Neuron (in vitro differentiated cells): ENCODE results near the gene CSRNP2.

Experiments used
- H2AFZ ChIP-seq: one replicate; pipeline ENCODE4 v1.6.1; 2013; ENCODE audit warnings: low read depth, mild to moderate bottlenecking, inconsistent platforms, low read length, moderate library complexity
- H3K27me3 ChIP-seq: one replicate; pipeline ENCODE4 v1.6.1; 2013; ENCODE audit warnings: low read length; ENCODE audit not compliant: insufficient read depth
- H3K36me3 ChIP-seq: one replicate; pipeline ENCODE4 v1.6.1; 2013; ENCODE audit warnings: low read length; ENCODE audit not compliant: insufficient read depth
- H3K4me1 ChIP-seq: one replicate; pipeline ENCODE4 v1.6.1; 2013; ENCODE audit warnings: low read length; ENCODE audit not compliant: insufficient read depth
- H3K4me3 ChIP-seq: 2 replicates; pipeline ENCODE4 v1.5.1; 2013; ENCODE audit warnings: mild to moderate bottlenecking, low read length, moderate library complexity
- H3K9me3 ChIP-seq: one replicate; pipeline ENCODE4 v1.6.1; 2013; ENCODE audit warnings: low read length

Gene CSRNP2, protein sequence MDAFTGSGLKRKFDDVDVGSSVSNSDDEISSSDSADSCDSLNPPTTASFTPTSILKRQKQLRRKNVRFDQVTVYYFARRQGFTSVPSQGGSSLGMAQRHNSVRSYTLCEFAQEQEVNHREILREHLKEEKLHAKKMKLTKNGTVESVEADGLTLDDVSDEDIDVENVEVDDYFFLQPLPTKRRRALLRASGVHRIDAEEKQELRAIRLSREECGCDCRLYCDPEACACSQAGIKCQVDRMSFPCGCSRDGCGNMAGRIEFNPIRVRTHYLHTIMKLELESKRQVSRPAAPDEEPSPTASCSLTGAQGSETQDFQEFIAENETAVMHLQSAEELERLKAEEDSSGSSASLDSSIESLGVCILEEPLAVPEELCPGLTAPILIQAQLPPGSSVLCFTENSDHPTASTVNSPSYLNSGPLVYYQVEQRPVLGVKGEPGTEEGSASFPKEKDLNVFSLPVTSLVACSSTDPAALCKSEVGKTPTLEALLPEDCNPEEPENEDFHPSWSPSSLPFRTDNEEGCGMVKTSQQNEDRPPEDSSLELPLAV

DNA sequence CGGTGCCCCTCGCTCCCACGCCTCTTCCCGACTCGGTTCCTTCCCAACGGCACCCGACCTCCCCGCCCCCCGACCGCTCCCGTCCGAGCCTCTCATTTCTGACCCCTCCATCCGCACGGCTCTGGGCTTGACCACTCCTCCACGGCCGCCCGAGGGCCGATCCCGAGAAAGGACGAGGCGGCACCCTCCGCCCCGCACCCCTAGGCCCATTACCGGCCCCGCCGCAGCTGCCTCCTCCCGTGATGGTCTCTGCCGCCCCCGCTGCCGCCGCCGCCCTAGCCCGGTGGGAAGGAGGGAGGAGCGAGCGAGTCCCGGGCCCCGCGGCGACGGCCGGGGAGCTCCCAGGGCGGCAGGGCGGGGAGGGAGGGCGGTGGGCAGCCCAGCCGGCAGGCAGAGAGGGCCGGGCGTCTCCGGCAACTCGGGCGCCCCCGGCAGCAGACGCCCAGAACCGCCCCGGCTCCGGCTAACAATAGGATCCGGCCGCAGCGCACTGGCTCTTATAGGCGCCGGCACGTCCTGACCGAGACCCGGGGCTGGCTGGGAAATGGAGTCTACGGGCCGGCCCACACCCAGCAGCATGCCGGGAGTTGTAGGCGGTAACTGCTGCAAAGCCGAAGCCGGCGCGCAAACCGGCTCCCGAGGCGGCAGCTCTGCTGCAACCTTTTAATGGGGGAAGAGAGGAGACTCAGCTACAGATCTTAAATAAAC is at the start of gene CSRNP2:
CSRNP2 (minus strand) TSS at position 471 of the 708 bp plus-strand sequence. CDS start 7,035 bp downstream, outside the sequence.
- Histone ChIP-seq H3K9me3 (no peaks in the 10 kb centered on the region), H3K4me3 (peak within 1 kb of the TSS; percentile 77), H3K27me3 (no peaks in the 10 kb centered on the region), H3K36me3 (no peaks in the 10 kb centered on the region), H2AFZ (peak within 1 kb of the TSS; percentile 80), H3K4me1 (peaks cover 15% of the 10 kb centered on the region)

DNA sequence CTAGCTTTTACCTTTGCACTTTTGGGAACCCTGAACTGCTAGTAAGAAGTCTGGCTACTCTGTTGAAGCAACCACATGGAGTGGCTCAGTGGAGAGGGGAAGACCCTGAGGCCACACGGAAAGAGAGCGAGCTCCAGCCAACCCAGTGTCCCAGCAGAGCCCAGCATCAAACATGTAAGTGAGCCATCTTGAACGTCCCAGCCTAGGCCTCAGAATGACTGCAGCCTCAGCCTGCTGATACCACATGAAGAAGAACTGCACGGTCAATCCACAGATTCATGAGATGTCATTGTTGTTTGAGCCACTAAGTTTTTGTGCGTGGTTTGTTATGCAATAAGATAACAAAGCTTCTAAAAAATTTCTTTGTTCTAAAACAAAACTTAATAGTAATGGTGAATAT is 49.3 kb upstream of the CSRNP2 start:
- no peaks in the 10 kb centered on the region for H3K9me3 ChIP-seq
- H2AFZ ChIP-seq, result no peak overlapping the region
- no peaks in the 10 kb centered on the region for H3K36me3 ChIP-seq
- no peak overlapping the region for H3K4me3 ChIP-seq
- no peaks in the 10 kb centered on the region for H3K27me3 ChIP-seq
- H3K4me1 ChIP-seq, result no peaks in the 10 kb centered on the region

DNA sequence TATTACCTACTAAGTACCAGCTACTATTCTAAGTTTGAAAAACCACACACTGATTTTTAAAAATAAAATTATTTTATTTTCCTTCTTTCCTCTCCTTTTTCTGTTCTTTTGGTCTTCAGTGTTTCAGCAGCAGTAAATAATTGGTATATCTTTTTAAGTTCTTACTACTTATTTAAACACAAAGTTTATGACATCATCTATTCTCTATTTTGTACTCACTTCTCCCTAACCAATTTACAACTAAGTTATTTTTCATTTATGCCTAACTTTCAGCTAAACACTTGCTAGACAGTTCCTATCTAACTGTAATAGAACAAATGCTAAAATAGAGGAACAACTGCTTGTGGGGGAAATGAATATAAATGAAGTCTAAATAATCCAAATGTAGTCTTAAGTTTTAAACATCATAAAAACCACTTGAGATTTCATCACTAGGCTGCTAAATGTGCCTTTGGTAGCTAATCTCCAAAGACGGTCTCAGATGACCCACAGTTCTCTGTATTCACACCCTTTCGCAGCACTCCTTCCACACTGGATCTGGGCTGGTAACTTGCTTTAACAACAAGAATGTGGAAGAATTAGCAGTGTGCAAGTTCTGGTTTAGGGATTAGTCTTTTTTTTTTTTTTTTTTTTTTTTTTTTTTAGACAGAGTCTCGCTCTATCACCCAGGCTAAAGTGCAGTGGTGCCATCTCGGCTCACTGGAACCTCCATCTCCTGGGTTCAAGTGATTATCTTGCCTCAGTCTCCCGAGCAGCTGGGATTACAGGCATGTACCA is 48.5 kb upstream of the CSRNP2 start:
- Histone ChIP-seq H3K4me3 (no peak overlapping the region), H3K27me3 (no peaks in the 10 kb centered on the region), H2AFZ (no peak overlapping the region), H3K36me3 (no peaks in the 10 kb centered on the region), H3K4me1 (no peaks in the 10 kb centered on the region), H3K9me3 (no peaks in the 10 kb centered on the region)

DNA sequence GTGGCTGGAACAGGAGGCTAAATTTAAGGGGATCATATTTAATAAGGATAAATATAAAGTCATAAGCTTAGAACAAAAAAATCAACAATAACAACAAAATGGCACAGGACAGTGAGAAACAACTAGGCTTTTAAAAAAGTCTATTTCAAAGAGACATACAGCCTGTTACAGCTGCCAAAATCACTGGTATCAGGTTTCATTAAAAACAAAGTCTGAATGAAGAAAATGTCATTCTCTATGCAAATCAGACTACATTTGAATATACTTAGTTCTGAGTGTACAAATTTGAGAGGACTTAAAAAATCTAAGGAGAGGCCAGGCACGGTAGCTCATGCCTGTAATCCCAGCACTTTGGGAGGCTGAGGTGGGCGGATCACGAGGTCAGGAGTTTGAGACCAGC is 45.5 kb upstream of the CSRNP2 start:
- H2AFZ ChIP-seq, result no peak overlapping the region
- H3K4me1 ChIP-seq, result no peaks in the 10 kb centered on the region
- no peaks in the 10 kb centered on the region for H3K27me3 ChIP-seq
- no peak overlapping the region for H3K4me3 ChIP-seq
- no peaks in the 10 kb centered on the region for H3K36me3 ChIP-seq
- no peaks in the 10 kb centered on the region for H3K9me3 ChIP-seq

DNA sequence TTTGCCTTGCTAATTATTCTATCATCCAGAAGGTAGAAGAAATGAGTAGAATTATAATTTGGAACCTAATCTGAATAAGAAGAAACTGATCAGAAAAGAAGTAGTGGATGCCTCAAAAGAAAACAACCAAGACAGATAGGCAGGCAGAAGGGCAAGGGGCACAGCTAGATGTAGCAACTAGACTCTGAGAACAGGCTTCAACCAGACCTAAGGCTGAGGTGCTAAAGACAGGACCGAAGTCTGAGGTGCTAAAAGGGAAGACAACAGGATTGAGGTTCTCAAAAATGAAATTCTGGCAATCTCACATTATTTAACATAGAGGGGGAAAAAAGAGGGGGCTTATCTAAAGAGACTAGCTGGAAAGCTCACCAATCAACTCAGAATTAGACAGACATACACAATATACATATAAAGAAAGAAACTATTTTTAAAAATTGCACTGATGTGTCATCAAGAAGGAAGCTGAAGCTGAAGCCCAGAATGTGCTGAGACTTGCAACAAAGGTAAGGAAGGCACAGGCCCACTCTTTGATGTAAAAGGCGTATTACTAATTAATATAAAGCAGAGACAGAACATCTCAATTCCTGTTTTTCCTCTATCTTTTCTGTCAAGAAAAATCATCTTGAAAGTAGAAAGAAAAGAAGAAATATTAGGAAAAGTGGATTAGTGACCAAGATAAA is 43.8 kb upstream of the CSRNP2 start:
- Histone ChIP-seq H3K4me3 (no peak overlapping the region), H2AFZ (no peak overlapping the region), H3K9me3 (no peaks in the 10 kb centered on the region), H3K27me3 (no peaks in the 10 kb centered on the region), H3K4me1 (no peaks in the 10 kb centered on the region), H3K36me3 (no peaks in the 10 kb centered on the region)

DNA sequence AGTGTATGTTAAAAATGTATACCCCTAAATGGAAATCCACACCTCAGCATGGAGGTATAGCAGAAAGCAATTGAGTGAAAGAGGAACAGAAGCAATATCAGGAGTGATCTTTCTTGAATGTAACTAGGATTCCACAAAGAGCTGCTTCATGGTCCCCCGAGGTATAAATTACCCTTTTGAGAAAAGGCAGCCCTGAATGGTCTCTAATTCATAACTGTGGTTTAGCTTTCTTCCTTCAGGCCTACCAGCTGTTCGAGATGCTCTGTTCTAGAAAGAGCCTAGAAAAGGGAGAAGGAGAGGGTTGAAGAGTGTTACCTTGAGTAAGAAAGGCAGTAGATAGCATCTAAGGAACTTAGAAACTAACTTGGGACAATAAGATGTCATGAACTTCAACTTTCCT is 42.9 kb upstream of the CSRNP2 start:
- Histone ChIP-seq H3K27me3 (no peaks in the 10 kb centered on the region), H2AFZ (no peak overlapping the region), H3K4me3 (no peak overlapping the region), H3K36me3 (no peaks in the 10 kb centered on the region), H3K9me3 (no peaks in the 10 kb centered on the region), H3K4me1 (no peaks in the 10 kb centered on the region)

DNA sequence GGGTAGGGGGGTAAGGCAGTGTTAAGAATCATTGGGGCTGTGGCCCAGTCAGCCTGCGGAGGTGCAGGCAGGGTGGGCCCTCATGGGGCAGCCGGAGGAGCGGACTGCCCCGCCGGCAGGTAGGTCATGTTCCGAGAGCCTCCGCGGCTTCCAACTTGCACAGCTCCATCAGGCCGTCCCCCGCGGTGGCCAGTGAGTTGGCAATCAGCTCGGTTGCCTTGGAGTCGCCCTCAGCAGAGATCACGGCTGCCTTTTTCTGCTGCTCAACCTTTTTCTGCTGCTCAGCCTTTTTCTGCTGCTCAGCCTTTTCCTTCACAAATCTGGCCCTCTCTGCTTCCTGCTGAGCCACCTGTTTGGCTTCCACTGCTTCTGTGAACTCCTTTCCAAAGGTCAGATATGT is 41.1 kb upstream of the CSRNP2 start:
- Histone ChIP-seq H3K36me3 (no peaks in the 10 kb centered on the region), H3K4me1 (no peaks in the 10 kb centered on the region), H3K9me3 (no peaks in the 10 kb centered on the region), H3K4me3 (no peak overlapping the region), H2AFZ (no peak overlapping the region), H3K27me3 (no peaks in the 10 kb centered on the region)

DNA sequence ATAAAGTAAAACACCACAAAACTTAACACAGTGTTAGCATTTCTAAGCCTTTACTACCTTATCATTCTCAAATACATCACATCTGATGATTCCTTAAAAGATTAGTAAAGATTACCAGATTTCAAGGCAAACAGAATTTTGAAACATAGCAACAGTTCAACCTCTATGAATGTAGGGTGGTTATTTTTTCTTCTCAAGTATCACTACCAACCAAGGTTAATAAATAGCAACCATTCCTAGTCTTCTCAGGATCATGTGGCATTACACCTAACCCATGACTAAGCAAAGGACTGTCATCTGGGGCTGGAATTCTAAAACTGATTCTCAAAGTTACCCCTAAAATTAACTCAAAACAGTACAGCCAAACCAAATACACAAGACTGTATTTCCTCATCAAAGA is 39.4 kb upstream of the CSRNP2 start:
- Histone ChIP-seq H3K4me3 (no peak overlapping the region), H3K27me3 (no peaks in the 10 kb centered on the region), H3K4me1 (no peaks in the 10 kb centered on the region), H3K36me3 (peaks cover 3% of the 10 kb centered on the region), H3K9me3 (no peaks in the 10 kb centered on the region), H2AFZ (no peak overlapping the region)

DNA sequence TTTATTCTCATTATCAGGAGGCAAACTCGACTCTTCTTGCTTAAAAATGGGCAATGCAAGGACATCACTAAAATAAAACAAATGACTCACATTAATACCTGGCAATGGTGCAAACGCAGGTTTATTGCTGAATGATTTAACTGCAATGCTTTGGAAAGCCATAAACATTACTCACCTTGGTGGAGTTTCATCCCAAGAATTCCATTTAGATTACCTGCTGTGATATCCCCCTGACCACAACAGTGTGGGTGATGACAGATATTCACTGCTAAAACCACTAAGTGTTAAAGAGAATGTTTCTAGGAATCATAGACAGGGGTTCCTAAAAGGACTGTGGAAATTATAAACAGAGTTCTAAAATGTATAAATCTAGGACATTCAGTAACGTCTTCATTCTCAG is 35.3 kb upstream of the CSRNP2 start:
- Histone ChIP-seq H3K4me3 (no peak overlapping the region), H3K9me3 (no peaks in the 10 kb centered on the region), H3K27me3 (no peaks in the 10 kb centered on the region), H3K36me3 (peaks cover 16% of the 10 kb centered on the region), H3K4me1 (no peaks in the 10 kb centered on the region), H2AFZ (no peak overlapping the region)

DNA sequence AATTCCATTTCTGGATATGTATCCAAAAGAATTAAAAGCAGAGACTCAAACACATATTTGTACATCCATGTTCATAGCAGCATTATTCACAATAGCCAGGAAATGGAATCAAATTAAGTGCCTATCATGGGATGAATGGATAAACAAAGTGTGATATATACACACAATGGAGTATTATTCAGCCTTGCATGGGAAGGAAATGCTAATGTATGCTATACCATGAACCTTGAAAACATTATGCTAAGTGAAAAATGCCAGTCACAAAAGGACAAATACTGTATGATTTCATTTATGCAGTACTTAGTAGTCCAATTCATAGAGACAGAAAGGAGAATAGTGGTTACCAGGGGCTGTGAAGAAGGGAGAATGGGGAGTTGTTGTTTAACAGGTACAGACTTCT is 32.1 kb upstream of the CSRNP2 start:
- H2AFZ ChIP-seq, result no peak overlapping the region
- no peaks in the 10 kb centered on the region for H3K9me3 ChIP-seq
- peaks cover 29% of the 10 kb centered on the region for H3K36me3 ChIP-seq
- H3K27me3 ChIP-seq, result no peaks in the 10 kb centered on the region
- H3K4me3 ChIP-seq, result no peak overlapping the region
- no peaks in the 10 kb centered on the region for H3K4me1 ChIP-seq

DNA sequence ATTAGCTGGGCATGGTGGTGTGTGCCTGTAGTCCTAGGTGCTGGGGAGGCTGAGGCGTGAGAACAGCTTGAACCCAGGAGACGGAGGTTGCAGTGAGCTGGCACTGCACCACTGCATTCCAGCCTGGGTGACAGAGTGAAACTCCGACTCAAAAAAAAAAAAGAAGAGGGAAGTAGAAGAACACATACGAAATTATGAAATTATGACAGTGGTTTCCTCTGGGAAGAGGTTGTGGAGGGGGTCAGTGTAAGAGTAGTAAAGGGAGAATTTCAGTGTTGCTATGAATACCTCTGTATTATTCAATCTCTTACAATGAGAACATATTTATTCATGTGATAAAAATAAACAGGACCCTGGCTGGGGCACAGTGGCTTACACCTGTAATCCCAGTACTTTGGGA is 24.7 kb upstream of the CSRNP2 start:
- Histone ChIP-seq H3K4me1 (peaks cover 2% of the 10 kb centered on the region), H3K9me3 (no peaks in the 10 kb centered on the region), H2AFZ (no peak overlapping the region), H3K36me3 (peaks cover 45% of the 10 kb centered on the region), H3K4me3 (no peak overlapping the region), H3K27me3 (no peaks in the 10 kb centered on the region)

DNA sequence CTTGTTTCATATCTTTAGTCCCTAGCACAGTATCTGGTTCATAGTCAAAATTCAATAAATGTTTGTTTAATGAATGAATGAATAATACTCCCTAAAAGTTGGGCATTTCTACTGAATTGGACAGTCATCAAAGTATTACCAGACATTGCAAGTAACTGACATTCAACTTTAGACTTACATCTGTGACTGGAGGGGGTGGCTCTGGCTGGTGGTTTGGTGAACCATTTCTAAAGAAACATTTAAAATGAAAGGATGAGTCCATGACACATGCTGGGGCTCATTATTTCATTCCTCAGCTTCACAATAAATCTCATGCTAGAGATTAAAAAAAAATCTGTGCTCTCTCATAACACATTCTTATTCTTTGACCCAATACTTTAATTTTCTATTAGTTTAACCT is 20.6 kb upstream of the CSRNP2 start:
- H3K4me1 ChIP-seq, result peaks cover 2% of the 10 kb centered on the region
- H2AFZ ChIP-seq, result no peak overlapping the region
- H3K4me3 ChIP-seq, result no peak overlapping the region
- no peaks in the 10 kb centered on the region for H3K9me3 ChIP-seq
- peaks cover 57% of the 10 kb centered on the region for H3K36me3 ChIP-seq
- H3K27me3 ChIP-seq, result no peaks in the 10 kb centered on the region
